Neural progenitor cell (in vitro differentiated cells): Measurements from ENCODE around the gene P4HTM. TPM values are rescaled to one million over a fixed set of nuclear protein-coding genes. Genes with fewer than 3 reads are reported as not detected.

Experiments
- DNase-seq: peaks from one replicate; pipeline ENCODE4 v3.0.0-alpha.2; 2016; ENCODE audit warnings: low spot score
- H2AFZ ChIP-seq: fragments of 200-600 bp; sonication (generic); replicated peaks from 2 replicates; pipeline ENCODE4 v1.6.1; 2016; ENCODE audit warnings: antibody characterized with exemption
- H3F3A ChIP-seq: fragments of 200-600 bp; sonication (generic); 2 replicates; pipeline ENCODE4 v1.6.1; 2016; ENCODE audit warnings: antibody characterized with exemption, low read depth
- H3K27ac ChIP-seq: fragments of 200-600 bp; sonication (generic); 2 replicates; pipeline ENCODE4 v1.5.1; 2016; ENCODE audit warnings: mild to moderate bottlenecking
- H3K27me3 ChIP-seq: fragments of 200-600 bp; sonication (generic); 2 replicates; pipeline ENCODE4 v1.6.1; 2016; ENCODE audit warnings: mild to moderate bottlenecking, moderate library complexity
- H3K36me3 ChIP-seq: fragments of 200-600 bp; sonication (generic); 2 replicates; pipeline ENCODE4 v1.5.1; 2016
- H3K4me1 ChIP-seq: fragments of 200-600 bp; sonication (generic); 2 replicates; pipeline ENCODE4 v1.6.1; 2016; ENCODE audit warnings: mixed run types
- H3K4me2 ChIP-seq: fragments of 200-600 bp; sonication (generic); 2 replicates; pipeline ENCODE4 v1.6.1; 2016
- H3K4me3 ChIP-seq: fragments of 200-600 bp; sonication (generic); 2 replicates; pipeline ENCODE4 v1.5.1; 2016
- H3K79me2 ChIP-seq: fragments of 200-600 bp; sonication (generic); 2 replicates; pipeline ENCODE4 v1.6.1; 2016; ENCODE audit warnings: low read depth
- H3K9ac ChIP-seq: fragments of 200-600 bp; sonication (generic); 2 replicates; pipeline ENCODE4 v1.6.1; 2016
- H3K9me3 ChIP-seq: fragments of 200-600 bp; sonication (generic); 2 replicates; pipeline ENCODE4 v1.5.1; 2016; ENCODE audit warnings: low read depth
- H4K20me1 ChIP-seq: fragments of 200-600 bp; sonication (generic); 2 replicates; pipeline ENCODE4 v1.6.1; 2016; ENCODE audit warnings: low read depth
- H3K27ac Mint-ChIP-seq: 3 replicates; pipeline ENCODE4 v1.8.0; 2021; ENCODE audit warnings: mixed read lengths
- H3K27me3 Mint-ChIP-seq: 2 replicates; pipeline ENCODE4 v1.8.0; 2022; ENCODE audit warnings: low read depth, mild to moderate bottlenecking, inconsistent platforms, moderate library complexity, mixed read lengths; ENCODE audit not compliant: insufficient read depth
- H3K36me3 Mint-ChIP-seq: 3 replicates; pipeline ENCODE4 v1.8.0; 2021; ENCODE audit warnings: mixed read lengths
- H3K4me1 Mint-ChIP-seq: 3 replicates; pipeline ENCODE4 v1.8.0; 2021; ENCODE audit warnings: mixed read lengths
- H3K4me3 Mint-ChIP-seq: 3 replicates; pipeline ENCODE4 v1.8.0; 2021; ENCODE audit warnings: mild to moderate bottlenecking, moderate library complexity, mixed read lengths
- H3K9me3 Mint-ChIP-seq: 3 replicates; pipeline ENCODE4 v1.8.0; 2020; ENCODE audit warnings: mixed read lengths
- EZH2 ChIP-seq: fragments of 200-600 bp; sonication (generic); IDR thresholded peaks from 2 replicates; pipeline ENCODE4 v1.6.1; 2017; ENCODE audit warnings: antibody characterized with exemption, mild to moderate bottlenecking, moderate library complexity
- EZH2phosphoT487 ChIP-seq: fragments of 200-600 bp; sonication (generic); IDR thresholded peaks from 2 replicates; pipeline ENCODE4 v1.6.1; 2017; ENCODE audit warnings: antibody characterized with exemption
- total RNA-seq: library from RNA; depleted of rRNA; stranded (reverse); fragments of >200 nt; gene quantifications from 2 replicates; pipeline ENCODE4 v1.2.3, GENCODE V29; 2015; ENCODE audit warnings: low replicate concordance
- TF ChIP-seq, protein P1 (sequence below): fragments of 200-600 bp; sonication (generic); IDR thresholded peaks from 2 replicates; pipeline ENCODE4 v1.5.1; 2017; ENCODE audit warnings: antibody characterized with exemption, mild to moderate bottlenecking

Gene P4HTM
- total RNA-seq, 1 donor from 2014 or later: 15.3 TPM

- Histone ChIP-seq H3K9ac (no peak overlapping the region), H3K4me2 (no peak overlapping the region), H3K9me3 (no peaks in the 10 kb centered on the region), H3F3A (no peaks in the 10 kb centered on the region), H3K27me3 (no peaks in the 10 kb centered on the region), H4K20me1 (no peaks in the 10 kb centered on the region), H3K4me3 (no peak overlapping the region), H2AFZ (no peak overlapping the region), H3K4me1 (no peaks in the 10 kb centered on the region), H3K27ac (no peak overlapping the region), H3K79me2 (peaks cover under 1% of the 10 kb centered on the region), H3K36me3 (no peaks in the 10 kb centered on the region)
- no peaks in the 10 kb centered on the region for H3K9me3 Mint-ChIP-seq
- DNase-seq: no peak
- H3K4me3 Mint-ChIP-seq: no peak overlapping the region
- no peaks in the 10 kb centered on the region for H3K27me3 Mint-ChIP-seq
- no peaks in the 10 kb centered on the region for H3K4me1 Mint-ChIP-seq
- H3K36me3 Mint-ChIP-seq: peaks cover 20% of the 10 kb centered on the region
- H3K27ac Mint-ChIP-seq: peak overlapping the region; percentile 57
- TF ChIP-seq EZH2 (no peak), EZH2phosphoT487 (no peak)
- TF ChIP-seq, protein P1, sequence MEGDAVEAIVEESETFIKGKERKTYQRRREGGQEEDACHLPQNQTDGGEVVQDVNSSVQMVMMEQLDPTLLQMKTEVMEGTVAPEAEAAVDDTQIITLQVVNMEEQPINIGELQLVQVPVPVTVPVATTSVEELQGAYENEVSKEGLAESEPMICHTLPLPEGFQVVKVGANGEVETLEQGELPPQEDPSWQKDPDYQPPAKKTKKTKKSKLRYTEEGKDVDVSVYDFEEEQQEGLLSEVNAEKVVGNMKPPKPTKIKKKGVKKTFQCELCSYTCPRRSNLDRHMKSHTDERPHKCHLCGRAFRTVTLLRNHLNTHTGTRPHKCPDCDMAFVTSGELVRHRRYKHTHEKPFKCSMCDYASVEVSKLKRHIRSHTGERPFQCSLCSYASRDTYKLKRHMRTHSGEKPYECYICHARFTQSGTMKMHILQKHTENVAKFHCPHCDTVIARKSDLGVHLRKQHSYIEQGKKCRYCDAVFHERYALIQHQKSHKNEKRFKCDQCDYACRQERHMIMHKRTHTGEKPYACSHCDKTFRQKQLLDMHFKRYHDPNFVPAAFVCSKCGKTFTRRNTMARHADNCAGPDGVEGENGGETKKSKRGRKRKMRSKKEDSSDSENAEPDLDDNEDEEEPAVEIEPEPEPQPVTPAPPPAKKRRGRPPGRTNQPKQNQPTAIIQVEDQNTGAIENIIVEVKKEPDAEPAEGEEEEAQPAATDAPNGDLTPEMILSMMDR: no peak
Observed at GRCh38 chr3:48962340-48962739, 27.7 kb upstream of the P4HTM start.

DNA sequence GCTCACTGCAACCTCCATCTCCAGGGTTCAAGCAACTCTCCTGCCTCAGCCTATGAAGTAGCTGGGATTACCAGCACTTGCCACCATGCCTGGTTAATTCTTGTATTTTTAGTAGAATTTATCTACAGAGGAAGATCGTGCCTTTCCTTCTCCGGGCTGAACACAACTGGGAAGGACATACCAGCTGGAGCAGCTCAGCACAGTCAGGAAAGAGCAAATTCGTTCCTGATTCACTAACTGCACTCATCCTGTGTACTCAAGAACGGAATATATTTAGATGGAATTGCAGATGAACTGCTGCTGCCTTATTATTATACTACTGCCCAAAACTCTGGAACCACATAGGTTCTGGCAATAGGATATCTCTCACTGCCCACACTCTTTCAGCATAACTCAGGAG, 27.1 kb upstream of the P4HTM start:
- H3K9me3 ChIP-seq: no peaks in the 10 kb centered on the region
- Mint-ChIP-seq H3K27ac (no peak overlapping the region), H3K27me3 (no peaks in the 10 kb centered on the region), H3K9me3 (no peaks in the 10 kb centered on the region), H3K4me1 (no peaks in the 10 kb centered on the region), H3K36me3 (peaks cover 18% of the 10 kb centered on the region), H3K4me3 (no peak overlapping the region)
- no peaks in the 10 kb centered on the region for H3K27me3 ChIP-seq
- no peaks in the 10 kb centered on the region for H4K20me1 ChIP-seq
- no peak overlapping the region for H3K9ac ChIP-seq
- H3K4me1 ChIP-seq: no peaks in the 10 kb centered on the region
- H3K36me3 ChIP-seq: no peaks in the 10 kb centered on the region
- no peak overlapping the region for H3K4me3 ChIP-seq
- no peaks in the 10 kb centered on the region for H3F3A ChIP-seq
- no peak for TF ChIP-seq EZH2
- TF ChIP-seq, protein P1: no peak
- no peak for TF ChIP-seq EZH2phosphoT487
- H3K4me2 ChIP-seq: no peak overlapping the region
- no peaks in the 10 kb centered on the region for H3K79me2 ChIP-seq
- H2AFZ ChIP-seq: no peak overlapping the region
- no peak for DNase-seq
- H3K27ac ChIP-seq: no peak overlapping the region

DNA sequence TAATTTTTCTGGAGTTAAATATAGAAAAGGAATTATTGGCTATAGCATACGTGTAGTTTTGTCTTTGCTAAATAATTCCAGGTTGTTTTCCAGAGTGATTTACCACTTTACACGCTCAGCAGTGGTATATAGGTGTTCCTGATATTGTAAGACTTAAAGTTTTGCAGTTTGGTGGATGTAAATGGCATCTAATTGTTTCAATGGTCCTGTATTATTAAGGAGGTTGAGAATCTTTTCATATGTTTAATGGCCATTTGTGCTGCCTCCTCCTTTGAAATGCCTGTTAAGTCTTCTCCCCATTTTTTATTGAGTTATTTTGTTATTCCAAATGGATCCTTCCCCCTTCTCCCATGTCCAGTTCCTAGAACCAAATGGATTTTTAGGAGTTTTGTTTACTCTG, 26.4 kb upstream of the P4HTM start:
- no peak for TF ChIP-seq EZH2phosphoT487
- TF ChIP-seq, protein P1: no peak
- TF ChIP-seq EZH2: no peak
- Mint-ChIP-seq H3K27ac (no peak overlapping the region), H3K27me3 (no peaks in the 10 kb centered on the region), H3K4me1 (no peaks in the 10 kb centered on the region), H3K4me3 (no peak overlapping the region), H3K36me3 (peaks cover 19% of the 10 kb centered on the region), H3K9me3 (no peaks in the 10 kb centered on the region)
- no peak overlapping the region for H2AFZ ChIP-seq
- H3K27ac ChIP-seq: no peak overlapping the region
- no peaks in the 10 kb centered on the region for H3K36me3 ChIP-seq
- H3K9me3 ChIP-seq: no peaks in the 10 kb centered on the region
- H3F3A ChIP-seq: no peaks in the 10 kb centered on the region
- no peak for DNase-seq
- no peak overlapping the region for H3K4me3 ChIP-seq
- no peaks in the 10 kb centered on the region for H4K20me1 ChIP-seq
- no peaks in the 10 kb centered on the region for H3K4me1 ChIP-seq
- H3K9ac ChIP-seq: no peak overlapping the region
- H3K79me2 ChIP-seq: no peaks in the 10 kb centered on the region
- H3K27me3 ChIP-seq: no peaks in the 10 kb centered on the region
- H3K4me2 ChIP-seq: no peak overlapping the region

DNA sequence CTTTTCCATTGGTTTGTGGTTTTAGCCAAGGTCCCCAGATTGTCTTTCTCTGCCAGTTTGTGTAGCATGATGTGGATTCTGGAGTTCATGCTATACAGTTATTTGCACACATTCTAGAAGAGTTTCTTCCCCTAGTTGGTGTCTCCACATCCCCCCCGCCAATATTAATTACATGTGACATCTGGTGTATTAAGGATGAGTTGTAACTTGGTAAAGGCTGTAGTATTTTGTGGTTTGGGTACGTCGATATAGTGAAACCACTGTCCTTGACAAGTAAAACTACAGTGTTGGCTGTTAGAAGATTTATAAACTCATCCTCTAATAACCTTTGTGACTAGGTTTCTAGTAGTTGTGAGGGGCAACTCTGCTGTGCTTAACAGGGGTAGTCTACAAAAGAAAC, 23.7 kb upstream of the P4HTM start:
- Histone ChIP-seq H3F3A (no peaks in the 10 kb centered on the region), H3K4me3 (no peak overlapping the region), H3K4me2 (no peak overlapping the region), H3K9me3 (no peaks in the 10 kb centered on the region), H4K20me1 (no peaks in the 10 kb centered on the region), H3K79me2 (no peaks in the 10 kb centered on the region), H3K4me1 (no peaks in the 10 kb centered on the region), H3K36me3 (no peaks in the 10 kb centered on the region), H3K27ac (no peak overlapping the region), H3K27me3 (no peaks in the 10 kb centered on the region), H2AFZ (no peak overlapping the region), H3K9ac (no peak overlapping the region)
- Mint-ChIP-seq H3K27me3 (no peaks in the 10 kb centered on the region), H3K9me3 (no peaks in the 10 kb centered on the region), H3K4me1 (no peaks in the 10 kb centered on the region), H3K36me3 (peaks cover 24% of the 10 kb centered on the region), H3K4me3 (no peak overlapping the region), H3K27ac (no peak overlapping the region)
- no peak for DNase-seq
- TF ChIP-seq, protein P1: no peak
- no peak for TF ChIP-seq EZH2phosphoT487
- no peak for TF ChIP-seq EZH2
